GM18517 (cell line): Measurements from ENCODE around the gene PLPP1.
"Not testable (repeated sequence)": the region's sequence is repeated elsewhere in the genome, so short reads cannot be mapped to it uniquely, and the experiment has no call there.

Source experiments
- ATAC-seq: cut with Tn5 transposase; IDR thresholded peaks from one replicate; pipeline ENCODE4 v1.9.1; 2021; ENCODE audit warnings: mild to moderate bottlenecking, moderate library complexity; ENCODE audit not compliant: unreplicated experiment

Gene PLPP1

DNA sequence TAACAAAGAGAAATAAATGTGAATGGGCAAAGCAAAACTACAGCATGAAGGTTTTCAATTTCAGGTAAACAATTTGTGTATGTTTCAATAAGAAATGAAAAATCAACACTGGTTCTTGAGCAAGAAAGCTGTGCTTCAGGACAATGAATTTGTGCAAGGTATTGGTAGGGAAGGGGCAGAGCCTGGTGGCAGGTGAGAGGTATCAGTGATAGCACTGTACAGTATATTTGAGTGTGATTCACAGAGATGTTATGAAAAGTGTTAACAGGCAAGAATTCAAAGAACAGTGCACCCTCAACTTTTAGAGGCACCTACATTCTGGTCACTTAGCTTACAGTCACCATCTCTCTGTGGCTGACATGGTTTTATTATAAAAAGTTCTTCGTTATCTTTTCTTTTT, 25.7 kb downstream of the PLPP1 start:
- ATAC-seq: no peak

DNA sequence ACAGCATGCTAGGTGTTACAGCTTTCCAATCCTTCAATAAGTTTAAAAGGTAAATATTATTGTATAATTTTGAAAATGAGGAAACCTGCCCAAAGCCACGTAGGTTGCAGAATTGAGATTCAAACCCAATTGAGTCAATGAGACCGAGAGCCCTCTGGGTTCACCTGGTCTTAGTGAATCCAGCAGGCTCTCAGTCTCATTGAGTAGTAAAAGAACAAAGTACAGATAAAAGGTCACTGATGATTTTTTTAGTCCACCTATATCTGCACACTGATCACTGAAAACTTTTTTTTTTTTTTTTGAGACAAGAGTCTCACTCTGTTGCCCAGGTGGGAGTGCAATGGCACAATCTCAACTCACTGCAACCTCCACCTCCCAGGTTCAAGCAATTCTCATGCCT, 27.2 kb downstream of the PLPP1 start:
- no peak for ATAC-seq

DNA sequence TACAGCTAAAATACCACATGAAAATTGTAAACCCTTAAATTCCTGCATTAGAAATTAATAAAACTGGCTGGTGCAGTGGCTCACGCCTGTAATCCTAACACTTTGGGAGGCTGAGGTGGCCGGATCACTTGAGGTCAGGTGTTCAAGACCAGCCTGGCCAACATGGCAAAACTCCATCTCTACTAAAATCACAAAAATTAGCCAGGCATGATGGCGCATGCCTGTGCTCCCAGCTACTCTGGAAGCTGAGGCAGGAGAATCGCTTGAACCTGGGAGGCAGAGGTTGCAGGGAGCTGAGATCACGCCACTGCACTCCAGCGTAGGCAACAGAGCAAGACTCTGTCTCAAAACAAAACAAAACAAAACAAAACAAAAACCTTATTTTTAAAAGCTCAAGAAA, 29.1 kb downstream of the PLPP1 start:
- ATAC-seq: not testable (repeated sequence)

DNA sequence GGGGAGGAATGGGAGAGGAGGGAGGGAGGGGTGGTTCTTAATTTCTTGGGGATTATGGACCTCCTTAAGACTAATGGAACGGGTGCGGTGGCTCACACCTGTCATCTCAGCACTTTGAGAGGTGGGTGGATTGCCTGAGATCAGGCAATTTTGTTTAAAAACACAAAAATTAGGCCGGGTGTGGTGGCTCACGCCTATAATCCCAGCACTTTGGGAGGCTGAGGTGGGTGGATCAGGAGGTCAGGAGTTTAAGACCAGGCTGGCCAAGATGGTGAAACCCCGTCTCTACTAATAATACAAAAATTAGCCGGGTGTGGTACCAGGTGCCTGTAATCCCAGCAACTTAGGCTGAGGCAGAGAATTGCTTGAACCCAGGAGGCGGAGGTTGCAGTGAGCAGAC, 30.8 kb downstream of the PLPP1 start:
- not testable (repeated sequence) for ATAC-seq

DNA sequence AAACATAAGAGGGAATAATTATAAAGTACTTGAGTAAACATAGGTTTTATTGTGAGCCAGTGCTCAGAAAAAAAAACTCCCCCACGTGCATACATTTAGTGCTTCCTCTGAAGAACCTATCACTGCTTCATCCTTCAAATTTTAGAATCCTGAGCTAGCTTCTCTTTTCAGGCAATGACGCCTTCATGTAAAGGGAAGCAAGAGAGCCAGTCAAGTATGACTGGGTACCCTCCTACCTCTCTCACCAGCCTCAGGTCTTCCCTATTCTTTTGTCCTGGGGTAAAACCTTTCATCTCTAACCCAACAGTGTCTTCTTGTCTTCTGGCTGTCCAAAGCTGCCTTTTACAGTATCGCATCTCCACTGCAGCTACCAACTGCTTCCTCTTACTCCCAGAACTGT, 32.0 kb downstream of the PLPP1 start:
- no peak for ATAC-seq

DNA sequence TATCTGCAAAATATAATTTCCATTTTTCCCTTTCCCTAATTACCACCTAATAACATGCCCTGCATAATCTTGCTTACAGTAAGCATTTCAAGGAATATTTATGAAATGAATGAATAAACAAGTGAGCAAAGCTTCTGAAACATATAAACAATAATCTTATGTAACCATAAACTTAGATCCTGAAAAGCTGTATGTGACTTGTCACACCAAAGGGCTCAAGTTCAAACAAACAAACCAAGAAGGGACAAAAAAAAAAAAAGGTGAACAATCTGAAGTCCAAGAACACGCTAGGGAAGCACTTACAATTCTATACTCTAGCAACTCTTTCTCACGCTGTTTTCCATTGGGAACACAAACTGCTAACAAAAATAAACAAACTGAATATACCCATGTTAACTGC, 36.3 kb downstream of the PLPP1 start:
- ATAC-seq: no peak

GRCh38 chr5:55497712-55498111, 37.1 kb downstream of the PLPP1 start:
- no peak for ATAC-seq

DNA sequence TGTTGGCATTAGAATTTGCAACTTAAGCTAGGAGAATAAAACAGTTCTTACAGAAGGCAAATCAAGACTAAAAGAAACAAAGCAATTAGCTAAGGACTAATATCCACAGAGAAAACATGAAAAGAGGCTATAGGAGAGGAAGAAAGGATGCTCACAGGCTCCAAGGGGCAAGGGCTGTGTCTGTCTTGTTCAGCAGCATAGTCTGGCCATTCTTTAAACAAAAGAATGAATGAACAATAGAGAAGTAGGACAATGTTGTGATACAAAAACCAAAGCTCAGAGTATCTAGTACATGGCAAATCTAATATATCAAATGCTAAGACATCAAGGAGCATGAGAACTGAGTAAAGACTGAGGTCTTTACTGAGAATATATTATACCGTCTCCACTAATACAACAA, 39.5 kb downstream of the PLPP1 start:
- no peak for ATAC-seq

GRCh38 chr5:55492449-55492848, 42.3 kb downstream of the PLPP1 start:
- no peak for ATAC-seq

DNA sequence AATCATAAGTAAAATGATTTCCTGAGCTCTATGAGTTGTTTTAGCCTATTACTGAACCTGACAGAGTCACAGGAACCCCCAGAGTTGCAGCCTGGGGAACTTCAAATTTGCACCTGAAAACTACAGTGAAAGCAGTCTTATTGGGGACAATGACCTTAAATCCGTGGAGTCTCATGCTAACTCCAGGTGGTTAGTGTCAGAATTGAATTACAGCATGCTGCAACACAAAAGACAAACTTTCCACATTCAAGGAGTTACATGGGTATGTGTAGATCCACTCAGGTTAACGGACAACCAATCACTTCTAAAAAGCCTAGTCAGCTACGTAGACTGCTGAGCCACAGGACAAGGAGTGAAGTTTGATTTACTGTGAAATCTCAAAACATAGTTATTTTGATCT, 49.7 kb downstream of the PLPP1 start:
- ATAC-seq: no peak

GRCh38 chr5:55484531-55484930, 50.2 kb downstream of the PLPP1 start:
- no peak for ATAC-seq

- no peak for ATAC-seq
These were observed 50.9 kb downstream of the PLPP1 start for GRCh38 chr5:55483885-55484284.

DNA sequence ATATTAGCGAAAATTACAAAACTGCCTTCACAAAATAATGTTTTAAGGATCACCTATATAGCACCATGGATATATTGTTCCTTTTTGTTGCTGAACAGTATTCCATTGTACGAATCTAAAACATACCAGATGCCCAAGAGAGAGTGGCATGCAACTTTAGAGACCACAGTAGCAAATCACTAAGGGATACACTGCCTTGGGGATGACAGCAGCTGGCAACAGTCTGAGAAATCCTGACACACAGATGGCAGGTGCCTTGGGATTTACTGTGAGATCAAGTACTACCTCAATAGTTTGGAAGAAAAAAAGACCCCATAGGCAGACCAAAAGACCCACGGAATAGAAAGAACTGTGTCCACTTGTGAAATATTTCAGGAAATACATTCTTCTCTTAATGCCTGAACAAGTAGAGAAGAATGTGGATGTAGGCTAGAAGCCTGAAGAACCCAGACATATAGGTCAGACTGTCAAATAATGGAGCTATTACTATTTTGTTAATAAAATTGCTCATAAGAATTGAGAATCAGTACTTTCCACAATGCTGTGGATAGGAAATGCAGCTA, 53.4 kb downstream of the PLPP1 start:
- no peak for ATAC-seq

DNA sequence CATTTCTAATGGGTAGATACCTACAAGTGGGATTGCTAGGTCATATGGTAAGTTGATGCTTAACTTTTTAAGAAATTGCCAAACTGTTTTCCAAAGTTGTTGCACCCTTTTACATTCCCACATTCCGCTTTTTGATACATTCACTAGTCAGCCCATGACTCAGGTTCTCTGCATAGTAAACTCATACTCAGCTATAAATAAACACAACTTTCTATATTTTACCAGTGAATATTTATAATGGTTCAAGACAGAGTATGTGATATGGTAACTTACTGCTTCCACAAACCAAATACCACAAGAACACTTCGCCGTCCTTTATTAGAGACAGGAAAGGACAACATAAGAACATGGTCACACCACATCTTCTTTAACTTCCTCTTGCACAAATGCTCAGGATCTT, 54.0 kb downstream of the PLPP1 start:
- no peak for ATAC-seq

DNA sequence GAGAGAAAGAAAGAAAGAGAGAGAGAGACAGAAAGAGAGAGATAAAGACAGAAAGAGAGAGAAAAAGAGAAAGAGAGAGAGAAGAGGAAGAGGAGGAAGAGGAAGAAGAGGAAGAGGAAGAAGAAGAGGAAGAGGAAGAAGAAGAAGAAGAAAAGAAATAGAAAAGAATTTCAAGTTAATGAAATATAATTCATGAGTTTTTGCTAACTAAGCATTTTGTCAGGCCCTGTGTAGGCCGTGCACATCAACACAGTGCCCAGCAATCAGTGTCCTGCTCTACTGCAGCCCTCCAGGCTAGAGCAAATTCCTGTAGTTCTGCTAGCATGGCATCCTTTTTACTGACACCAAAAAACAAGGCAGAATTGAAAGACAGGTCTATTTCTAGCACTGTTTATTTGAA, 62.1 kb downstream of the PLPP1 start:
- no peak for ATAC-seq

DNA sequence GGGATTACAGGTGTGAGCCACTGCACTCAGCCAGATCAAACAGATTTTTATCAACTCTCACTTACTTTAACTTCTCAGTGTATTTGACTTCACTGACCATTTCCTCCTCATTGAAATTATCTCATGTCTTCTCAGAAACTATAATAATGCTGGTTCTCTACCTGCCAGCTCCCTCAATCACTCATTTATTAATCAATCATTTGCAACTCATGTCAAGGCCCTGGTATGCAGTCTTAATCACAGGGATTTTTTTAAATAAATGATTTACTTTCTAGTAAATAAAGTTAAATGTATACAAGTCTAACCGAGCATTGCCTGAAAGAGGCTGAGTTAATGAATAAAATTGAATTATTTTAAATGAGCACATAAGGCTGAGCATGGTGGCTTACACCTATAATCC, 63.3 kb downstream of the PLPP1 start:
- ATAC-seq: no peak

GRCh38 chr5:55470282-55470681, 64.5 kb downstream of the PLPP1 start:
- no peak for ATAC-seq

DNA sequence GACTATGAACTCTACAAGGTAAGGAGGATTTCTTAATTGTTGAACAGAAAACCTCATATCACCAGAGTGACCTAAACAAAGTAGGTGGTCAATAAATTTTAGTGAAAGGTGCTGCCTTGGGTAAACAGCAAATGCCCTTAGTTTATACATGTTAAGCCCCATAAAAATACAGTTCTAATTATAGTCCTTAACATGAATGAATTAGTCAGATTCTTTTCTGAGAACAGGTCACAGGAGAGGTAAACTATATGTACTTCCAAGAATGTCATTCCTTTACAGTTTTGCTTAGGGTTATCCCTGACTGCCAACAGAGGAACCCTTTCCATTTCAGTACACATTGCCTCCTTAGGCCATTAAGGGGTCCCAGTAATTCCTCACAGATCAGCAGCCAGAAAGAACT, 64.9 kb downstream of the PLPP1 start:
- ATAC-seq: no peak

- no peak for ATAC-seq
These were observed 66.8 kb downstream of the PLPP1 start for GRCh38 chr5:55467862-55468551.

- ATAC-seq: no peak
These were observed 71.2 kb downstream of the PLPP1 start for GRCh38 chr5:55463613-55464012.

GRCh38 chr5:55459572-55459971, 75.2 kb downstream of the PLPP1 start:
- ATAC-seq: no peak

- ATAC-seq: no peak
These were observed 78.4 kb downstream of the PLPP1 start for GRCh38 chr5:55456216-55456895.
